Stimulated activated CD8-positive, alpha-beta memory T cell treated with anti-CD3 and anti-CD28 coated beads, Interleukin-7, amount 100 ng/mL, for 1 hour (primary cell): ENCODE results near the gene GAL3ST2.
"Not testable (repeated sequence)": the region's sequence is repeated elsewhere in the genome, so short reads cannot be mapped to it uniquely, and the experiment has no call there.

Experiments used
- DNase-seq, 2 donors: peaks; one replicate each; pipeline ENCODE4 v3.0.0-alpha.2; 2020; ENCODE audit warnings: low read depth in 2 of 2

Gene GAL3ST2

GRCh38 chr2:241748468-241749256 lies 28.0 kb upstream of the GAL3ST2 start:
- no peak for DNase-seq

GRCh38 chr2:241750076-241750840 lies 26.4 kb upstream of the GAL3ST2 start:
- DNase-seq: no peak

GRCh38 chr2:241751152-241751551 lies 25.5 kb upstream of the GAL3ST2 start:
- DNase-seq: no peak

GRCh38 chr2:241751776-241752175 lies 24.8 kb upstream of the GAL3ST2 start:
- DNase-seq: no peak

GRCh38 chr2:241752253-241752652 lies 24.4 kb upstream of the GAL3ST2 start:
- DNase-seq: no peak

- no peak for DNase-seq
Observed at GRCh38 chr2:241752689-241753276, 23.8 kb upstream of the GAL3ST2 start.

GRCh38 chr2:241753493-241753892 lies 23.1 kb upstream of the GAL3ST2 start:
- DNase-seq: no peak

GRCh38 chr2:241754042-241754441 lies 22.6 kb upstream of the GAL3ST2 start:
- DNase-seq: no peak

- no peak for DNase-seq
Observed at GRCh38 chr2:241755166-241755565, 21.5 kb upstream of the GAL3ST2 start.

GRCh38 chr2:241755777-241756176 lies 20.8 kb upstream of the GAL3ST2 start:
- no peak for DNase-seq

GRCh38 chr2:241759067-241759807 lies 17.4 kb upstream of the GAL3ST2 start:
- DNase-seq: no peak

GRCh38 chr2:241759893-241760292 lies 16.7 kb upstream of the GAL3ST2 start:
- DNase-seq: not testable (repeated sequence)

- DNase-seq: no peak
Observed at GRCh38 chr2:241760301-241760771, 16.3 kb upstream of the GAL3ST2 start.

GRCh38 chr2:241762321-241762932 lies 14.2 kb upstream of the GAL3ST2 start:
- no peak for DNase-seq

GRCh38 chr2:241762933-241763369 lies 13.7 kb upstream of the GAL3ST2 start:
- peak; percentile 42 to 51 for DNase-seq

- DNase-seq: no peak
Observed at GRCh38 chr2:241763551-241764274, 12.9 kb upstream of the GAL3ST2 start.

GRCh38 chr2:241764275-241765241 lies 12.1 kb upstream of the GAL3ST2 start:
- DNase-seq: no peak

GRCh38 chr2:241767464-241768250 lies 9.0 kb upstream of the GAL3ST2 start:
- DNase-seq: no peak

GRCh38 chr2:241768251-241768711 lies 8.3 kb upstream of the GAL3ST2 start:
- no peak for DNase-seq
